GM19452 (cell line): Measurements from ENCODE around the gene TOM1L1.
"Not testable (repeated sequence)": the region's sequence is repeated elsewhere in the genome, so short reads cannot be mapped to it uniquely, and the experiment has no call there.

Experiments
- ATAC-seq: cut with Tn5 transposase; IDR thresholded peaks from one replicate; pipeline ENCODE4 v1.9.1; 2021; ENCODE audit not compliant: unreplicated experiment

The TOM1L1 gene, protein sequence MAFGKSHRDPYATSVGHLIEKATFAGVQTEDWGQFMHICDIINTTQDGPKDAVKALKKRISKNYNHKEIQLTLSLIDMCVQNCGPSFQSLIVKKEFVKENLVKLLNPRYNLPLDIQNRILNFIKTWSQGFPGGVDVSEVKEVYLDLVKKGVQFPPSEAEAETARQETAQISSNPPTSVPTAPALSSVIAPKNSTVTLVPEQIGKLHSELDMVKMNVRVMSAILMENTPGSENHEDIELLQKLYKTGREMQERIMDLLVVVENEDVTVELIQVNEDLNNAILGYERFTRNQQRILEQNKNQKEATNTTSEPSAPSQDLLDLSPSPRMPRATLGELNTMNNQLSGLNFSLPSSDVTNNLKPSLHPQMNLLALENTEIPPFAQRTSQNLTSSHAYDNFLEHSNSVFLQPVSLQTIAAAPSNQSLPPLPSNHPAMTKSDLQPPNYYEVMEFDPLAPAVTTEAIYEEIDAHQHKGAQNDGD

DNA sequence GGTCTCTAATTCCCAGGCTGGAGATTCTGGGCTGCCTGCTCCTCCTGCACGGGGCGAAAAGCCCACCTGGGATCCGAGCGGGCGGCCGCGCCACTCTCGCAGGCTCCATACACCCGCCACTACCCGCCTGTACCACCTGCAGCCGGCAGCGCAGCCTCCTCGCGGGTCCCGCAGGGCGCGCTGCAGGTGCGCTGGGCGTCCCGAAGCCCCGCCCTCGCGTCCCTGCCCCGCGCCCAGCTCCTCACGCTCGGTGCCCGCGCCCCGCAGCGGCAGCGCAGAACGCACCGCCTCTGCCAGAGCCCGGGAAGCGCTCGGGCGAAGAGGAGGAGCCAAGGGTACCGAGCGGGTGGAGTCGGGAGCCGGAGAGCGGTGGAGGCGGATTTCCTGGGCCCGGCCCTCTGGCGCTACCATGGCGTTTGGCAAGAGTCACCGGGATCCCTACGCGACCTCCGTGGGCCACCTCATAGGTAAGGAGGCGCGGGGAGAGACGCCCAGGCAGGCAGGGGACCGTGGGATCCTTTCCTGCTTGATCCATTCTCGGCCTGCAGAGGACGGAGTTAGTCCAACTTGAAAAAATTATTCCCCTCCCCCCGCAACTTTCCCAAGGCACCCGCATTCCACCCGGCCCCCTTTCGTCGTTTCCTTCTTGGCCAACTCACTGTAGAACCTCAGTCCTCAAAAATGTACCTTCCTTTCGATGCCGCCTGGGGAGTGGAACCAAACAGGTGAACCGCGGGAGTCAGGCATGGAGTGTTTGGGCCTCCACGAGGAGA is at the start of gene TOM1L1:
TSS of gene TOM1L1 (plus strand) at position 396 of the 773 bp plus-strand sequence. CDS start at position 410, 14 bp downstream.
- peak; percentile 79 for ATAC-seq

DNA sequence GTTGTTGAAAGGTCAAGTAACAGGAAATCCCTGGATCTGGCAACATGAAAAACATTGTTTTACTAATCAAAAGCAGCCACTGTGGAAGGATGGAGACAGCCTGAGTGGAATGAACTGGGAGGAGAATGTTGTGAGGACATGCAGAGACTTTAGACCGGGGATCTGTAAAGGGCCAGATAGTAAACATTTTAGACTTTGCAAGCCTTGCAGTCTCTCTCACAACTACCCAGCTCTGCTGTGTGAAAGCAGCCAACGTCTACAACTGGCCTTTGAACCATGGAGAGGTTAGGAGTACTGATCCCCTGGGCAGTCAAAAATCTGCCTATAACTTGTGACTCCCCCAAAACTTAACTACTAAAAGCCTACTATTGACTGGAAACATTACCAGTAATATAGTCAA is 41.5 kb upstream of the TOM1L1 start:
- no peak for ATAC-seq

DNA sequence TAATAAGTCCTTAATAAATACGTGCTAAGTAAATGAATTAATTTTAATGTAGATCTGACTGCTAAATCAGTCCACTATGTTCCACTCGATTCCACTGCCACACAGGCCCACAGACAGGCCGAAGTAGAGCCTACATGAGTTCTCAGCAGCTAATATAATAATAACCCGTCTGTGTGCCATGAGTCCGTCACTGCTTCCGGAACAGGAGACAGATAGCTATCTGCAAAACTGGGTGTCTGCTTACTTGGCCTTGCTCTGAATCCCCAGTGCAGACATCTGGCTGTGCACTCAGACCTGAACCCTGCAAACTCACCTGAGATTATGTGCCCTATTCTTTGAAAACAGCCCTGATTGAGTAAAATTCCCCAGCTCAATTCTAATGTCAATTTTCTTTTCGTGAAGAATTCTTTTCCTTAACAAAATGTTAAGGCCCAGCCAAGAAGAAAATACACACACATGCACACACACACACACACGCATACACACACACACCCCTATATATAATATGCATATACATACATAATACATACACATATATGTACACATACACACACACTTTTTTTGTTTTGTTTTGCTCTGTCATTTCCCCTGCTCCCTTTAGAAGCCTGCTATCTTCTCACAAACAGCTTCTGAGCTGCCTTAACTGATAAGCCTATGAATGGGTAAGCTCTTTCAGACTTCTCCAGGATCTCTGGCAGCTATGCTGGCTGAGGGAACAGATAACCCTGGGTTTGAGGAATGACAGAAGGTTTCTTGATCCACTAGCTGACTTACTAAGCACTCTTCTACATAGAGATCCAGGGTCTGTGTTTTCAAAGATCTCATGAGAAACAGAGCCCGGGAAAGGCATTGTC is 39.8 kb upstream of the TOM1L1 start:
- ATAC-seq: no peak

DNA sequence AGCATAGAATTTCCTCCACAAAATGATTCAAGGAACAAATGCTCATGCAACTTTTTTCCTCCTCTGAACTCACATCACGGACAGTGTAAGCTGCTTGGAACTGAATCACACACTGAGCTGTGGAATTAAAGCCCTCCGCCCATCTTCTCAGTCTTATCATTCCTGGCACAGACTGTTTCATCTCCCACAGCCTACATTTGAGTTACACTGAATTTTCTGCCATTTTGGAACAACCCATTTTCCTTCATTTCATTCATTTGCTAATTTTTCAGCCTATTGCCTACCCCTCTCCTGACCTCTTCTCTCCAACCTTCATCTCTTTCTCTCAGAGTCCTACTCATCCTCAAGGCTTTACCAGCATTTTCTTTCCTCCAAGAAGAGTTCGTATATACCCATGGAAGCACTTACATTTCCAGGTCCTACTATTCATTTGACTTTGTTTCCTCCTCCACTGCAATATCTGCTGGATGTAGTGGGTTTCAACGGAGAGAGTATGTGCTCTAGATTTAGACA is 39.1 kb upstream of the TOM1L1 start:
- ATAC-seq: no peak

DNA sequence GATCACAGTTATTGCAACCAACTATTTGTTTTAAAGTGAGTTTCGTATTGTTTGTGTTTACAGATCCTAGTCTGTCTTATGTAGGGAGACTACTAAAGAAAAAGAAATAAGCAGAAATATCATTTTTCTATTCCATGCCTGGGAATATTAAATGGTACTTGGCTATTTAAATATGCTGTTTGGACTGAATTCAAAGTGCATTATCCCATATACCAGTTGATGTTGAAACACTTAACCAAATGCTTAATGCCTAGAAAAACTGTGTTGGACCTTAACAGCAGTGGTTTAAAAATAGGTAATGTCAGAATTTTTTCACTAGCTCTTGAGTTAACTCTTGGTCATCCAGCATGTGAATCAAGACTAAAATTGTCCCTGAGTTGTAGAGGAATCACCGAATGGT is 37.5 kb upstream of the TOM1L1 start:
- no peak for ATAC-seq

DNA sequence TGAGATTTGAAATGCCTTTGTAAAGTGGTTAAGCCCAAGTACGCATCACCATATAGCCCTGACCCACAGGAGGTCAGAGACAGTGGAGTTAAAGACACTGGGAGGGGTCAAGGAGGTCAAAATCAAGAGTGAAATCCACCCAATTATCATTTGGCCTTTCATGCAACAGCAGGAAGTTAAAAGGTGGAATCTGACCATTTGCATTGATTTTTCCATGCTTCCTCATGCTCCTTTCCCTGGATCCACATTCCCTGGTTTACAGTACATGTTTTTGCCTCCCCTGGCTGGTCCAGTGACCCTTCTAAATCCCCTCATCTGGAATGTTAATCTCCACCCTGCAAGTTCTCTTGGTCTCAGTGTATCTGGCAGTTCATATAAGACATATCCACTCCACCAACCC is 36.6 kb upstream of the TOM1L1 start:
- ATAC-seq: no peak

DNA sequence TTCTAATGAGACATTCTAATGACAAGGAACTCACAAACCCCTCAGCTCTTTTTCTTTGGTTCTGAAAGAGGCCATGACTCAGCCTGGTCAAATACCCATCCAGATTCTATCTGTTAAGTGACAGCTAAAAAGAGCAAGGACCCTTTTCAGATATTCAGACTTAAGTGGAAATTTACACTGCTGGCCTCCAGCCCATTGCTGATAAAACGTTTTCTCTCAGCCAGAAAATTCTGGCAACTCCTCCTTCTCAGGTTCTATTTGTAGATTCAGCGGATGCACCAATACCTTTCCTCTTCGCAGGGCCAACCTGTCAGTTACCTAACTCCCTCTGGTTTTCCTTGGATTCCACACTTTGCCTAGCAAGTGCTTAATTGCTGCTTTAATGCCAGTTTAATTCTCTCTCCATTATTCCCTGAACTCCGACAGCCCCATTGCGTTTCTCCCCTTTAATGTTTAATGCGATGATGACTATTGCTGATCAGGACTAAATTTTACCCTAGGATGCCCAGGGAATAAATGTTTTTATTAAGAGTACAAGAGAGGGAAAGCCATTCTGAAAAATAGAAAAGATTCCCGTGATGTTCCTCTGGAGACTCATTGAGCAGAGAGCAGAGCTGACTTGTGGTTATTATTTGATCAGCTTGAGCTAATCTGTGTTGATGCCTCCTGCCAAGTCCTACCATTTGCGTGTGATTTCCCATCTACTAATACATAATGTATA is 35.9 kb upstream of the TOM1L1 start:
- no peak for ATAC-seq

DNA sequence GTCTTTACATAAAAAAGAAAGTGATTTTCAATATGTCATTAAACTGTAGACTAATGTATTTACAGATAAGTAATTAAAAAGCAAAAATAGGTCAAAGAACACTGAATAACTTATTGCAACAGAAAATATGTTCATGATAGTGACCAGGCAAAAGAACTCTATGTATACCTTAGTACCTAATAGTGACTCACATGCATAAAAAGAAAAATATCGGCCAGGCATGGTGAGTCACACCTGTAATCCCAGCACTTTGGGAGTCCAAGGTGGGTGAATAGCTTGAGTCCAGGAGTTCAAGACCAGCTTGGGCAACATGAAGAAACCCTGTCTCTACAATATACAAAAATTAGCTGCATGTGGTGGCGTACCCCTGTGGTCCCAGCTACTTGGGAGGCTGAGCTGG is 33.0 kb upstream of the TOM1L1 start:
- no peak for ATAC-seq

DNA sequence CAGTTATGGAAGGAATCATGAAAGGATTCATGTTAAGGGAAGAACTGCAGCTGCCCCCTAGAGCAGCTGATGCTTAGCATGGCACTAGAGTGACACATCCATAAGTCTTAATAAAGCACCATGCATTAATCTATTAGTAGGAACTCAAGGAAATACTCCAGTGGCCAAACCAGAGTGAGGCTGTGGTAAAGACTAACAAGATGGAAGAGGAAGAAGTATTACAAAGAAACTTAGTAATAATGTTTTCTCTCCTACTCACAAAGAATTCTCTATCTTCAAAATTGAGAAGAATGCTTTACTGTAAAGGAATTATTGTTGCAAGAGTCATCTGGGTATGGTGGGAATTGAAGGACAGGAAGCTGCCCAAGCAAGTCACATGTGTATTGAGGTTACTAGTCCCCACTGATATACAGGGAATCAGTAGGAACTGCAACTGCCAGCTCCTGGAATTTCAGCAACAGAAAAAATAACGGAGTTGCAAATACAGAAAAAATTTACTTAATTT is 29.9 kb upstream of the TOM1L1 start:
- no peak for ATAC-seq

DNA sequence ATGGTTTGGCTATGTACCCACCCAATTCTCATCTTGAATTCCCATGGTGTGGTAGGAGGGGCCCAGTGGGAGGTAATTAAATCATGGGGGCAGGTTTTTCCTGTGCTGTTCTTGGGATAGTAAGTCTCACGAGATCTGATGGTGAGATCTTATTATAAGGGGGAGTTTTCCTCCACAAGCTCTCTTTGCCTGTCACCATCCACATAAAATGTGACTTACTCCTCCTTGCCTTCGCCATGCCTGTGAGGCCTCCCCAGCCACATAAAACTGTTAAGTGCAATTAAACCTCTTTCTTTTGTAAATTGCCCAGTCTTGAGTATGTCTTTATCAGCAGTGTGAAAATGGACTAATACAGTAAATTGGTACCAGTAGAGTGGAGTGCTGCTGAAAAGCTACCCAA is 24.7 kb upstream of the TOM1L1 start:
- not testable (repeated sequence) for ATAC-seq

DNA sequence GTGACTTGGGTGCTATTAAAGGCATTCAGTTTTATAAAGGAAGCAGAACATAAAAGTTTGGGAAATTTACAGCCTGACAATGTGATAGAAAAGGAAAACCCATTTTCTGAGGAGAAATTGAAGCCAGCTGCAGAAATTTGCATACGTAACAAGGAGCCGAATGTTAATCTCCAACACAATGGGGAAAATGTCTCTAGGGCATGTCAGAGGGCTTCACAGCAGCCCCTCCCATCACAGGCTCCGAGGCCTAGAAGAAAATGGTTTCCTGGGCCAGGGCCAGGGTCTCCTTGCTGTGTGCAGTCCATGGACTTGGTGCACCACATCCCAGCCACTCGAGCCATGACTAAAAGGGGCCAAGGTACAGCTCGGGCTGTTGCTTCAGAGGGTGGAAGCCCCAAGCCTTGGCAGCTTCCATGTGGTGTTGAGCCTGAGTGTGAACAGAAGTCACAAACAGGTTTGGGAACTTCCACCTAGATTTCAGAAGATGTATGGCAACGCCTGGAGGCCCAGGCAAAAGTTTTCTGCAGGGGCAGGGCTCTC is 23.9 kb upstream of the TOM1L1 start:
- no peak for ATAC-seq

DNA sequence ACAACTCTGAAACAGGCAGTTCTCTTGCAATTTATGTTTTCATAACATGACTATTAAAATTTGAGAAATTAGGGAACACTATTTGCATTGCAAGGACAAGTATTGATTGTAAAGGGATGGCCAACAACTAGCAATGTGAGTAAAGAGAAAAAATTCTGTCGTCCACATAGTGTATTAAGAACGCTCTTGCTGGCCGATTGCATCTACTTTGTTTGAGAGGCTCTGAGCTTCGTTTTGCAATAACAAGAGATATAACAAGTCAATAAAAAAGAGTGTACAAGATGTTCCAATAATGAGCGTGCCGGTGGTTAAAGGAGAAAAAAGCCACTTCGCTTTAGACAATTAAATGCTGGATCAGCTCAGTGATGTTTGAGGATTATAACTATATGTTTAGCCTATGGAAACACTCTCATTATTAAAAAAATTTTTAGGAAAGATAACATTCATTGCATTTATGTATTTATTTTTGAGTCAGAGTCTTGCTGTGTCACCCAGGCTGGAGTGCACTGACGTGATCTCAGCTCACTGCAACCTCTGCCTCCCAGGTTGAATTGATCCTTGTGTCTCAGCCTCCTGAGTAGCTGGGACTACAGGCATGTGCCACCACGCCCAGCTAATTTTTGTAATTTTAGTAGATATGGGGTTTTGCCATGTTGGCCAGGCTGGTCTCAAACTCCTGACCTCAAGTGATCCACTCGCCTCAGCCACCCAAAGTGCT is 19.2 kb upstream of the TOM1L1 start:
- ATAC-seq: no peak

DNA sequence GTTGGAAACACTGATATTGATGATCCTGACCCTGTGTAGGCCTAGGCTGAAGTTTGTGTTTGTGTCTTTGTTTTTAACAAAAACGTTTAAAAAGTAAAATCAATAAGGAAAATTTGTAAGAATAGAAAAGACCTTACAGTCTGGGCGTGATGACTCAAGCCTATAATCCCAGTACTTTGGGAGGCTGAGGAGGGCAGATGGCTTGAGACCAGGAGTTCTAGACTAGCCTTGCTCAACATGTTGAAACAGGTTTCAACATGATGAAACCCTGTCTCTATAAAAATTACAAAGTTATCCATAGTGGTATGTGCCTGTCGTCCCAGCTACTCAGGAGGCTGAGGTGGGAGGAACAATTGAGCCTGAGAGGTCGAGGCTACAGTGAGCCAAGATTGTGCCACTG is 18.3 kb upstream of the TOM1L1 start:
- no peak for ATAC-seq

DNA sequence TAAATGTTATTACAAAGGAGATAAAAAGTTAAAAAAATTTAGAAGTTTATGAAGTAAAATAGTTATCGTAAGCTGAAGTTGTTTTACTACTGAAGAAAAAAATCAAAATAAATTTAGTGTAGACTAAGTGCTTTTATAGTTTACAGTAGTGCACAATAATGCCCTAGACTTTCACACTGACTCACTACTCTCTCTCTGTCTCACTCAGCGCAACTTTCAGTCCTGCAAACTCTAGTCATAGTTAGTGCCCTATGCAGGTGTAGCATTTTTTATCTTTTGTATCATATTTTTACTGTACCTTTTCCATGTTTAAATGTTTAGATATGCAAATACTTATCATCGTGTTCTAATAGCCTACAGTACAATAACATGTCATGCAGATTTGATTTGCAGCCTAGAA is 17.7 kb upstream of the TOM1L1 start:
- ATAC-seq: no peak

DNA sequence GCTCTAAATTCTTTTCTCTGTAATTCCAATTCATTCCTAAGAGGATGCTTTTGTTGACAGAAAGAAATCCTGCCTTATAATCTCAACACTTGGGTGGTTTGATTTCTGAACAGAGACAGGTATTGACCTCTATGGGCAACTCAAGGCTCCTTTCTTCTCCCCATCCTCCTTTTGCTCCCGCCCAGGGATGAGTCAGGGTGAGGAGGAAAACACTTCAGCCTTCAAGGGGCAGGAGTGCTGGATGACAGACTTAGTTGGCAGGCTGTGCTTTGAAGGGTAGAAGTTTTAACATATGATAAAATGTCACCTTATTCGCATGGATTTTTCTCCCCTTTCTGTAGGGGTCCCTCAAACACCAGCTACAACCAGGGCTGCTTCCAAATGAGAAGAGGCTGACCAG is 16.7 kb upstream of the TOM1L1 start:
- ATAC-seq: no peak

DNA sequence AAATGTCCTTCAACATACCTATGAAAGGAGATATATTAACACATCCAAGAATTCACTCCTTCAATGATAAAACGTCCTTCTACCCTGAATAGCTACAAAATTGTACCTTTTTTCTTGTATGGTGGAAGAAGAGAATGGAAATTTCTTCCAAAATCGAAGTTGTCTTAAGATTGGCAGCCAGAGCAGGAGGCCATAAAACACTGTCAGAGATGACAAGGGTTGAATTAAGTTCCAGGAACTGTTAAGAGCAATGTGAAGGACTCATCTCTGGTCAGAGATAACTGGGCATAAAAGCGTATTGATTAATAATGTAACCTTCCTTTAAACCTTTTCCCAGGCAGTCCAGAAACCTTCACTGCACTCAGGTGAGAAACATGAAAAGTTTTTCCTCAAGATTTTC is 12.9 kb upstream of the TOM1L1 start:
- ATAC-seq: no peak

DNA sequence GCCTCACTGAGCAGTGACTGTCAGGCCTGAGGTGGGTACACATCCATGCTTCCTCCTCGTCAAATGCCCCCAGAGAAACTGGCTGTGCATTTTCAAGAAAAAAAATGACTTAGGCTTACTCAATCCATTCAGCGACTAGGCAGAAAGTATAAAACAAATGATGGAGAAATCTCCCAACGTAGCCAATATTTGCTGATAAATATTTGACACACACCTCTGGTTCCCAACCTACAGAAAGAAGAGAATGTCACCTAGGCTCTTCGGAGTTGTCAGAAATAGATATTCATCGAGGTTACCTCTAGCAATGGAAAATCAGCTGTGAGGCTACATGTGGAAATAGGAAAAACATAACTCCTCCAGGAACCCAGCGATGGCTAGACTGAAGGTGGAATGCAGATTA is 12.4 kb upstream of the TOM1L1 start:
- no peak for ATAC-seq

DNA sequence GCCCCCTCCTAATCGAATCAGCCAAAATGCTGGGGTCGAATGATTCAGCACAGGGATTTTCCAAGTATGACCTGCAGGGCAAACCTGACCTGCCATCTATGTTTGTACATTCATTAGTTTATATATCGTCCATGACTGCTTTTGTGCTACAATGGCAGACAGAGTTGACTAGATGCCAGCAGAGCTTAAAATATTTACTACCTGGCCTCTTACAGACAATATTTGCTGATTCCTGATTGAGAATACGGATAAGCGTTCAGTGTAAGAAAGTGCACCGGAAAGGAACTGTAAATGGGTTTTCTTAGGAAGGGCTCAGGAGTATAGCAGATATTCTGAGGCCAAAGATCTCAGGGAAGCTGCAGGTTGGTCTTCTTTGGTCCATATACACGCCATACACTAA is 11.7 kb upstream of the TOM1L1 start:
- ATAC-seq: no peak

DNA sequence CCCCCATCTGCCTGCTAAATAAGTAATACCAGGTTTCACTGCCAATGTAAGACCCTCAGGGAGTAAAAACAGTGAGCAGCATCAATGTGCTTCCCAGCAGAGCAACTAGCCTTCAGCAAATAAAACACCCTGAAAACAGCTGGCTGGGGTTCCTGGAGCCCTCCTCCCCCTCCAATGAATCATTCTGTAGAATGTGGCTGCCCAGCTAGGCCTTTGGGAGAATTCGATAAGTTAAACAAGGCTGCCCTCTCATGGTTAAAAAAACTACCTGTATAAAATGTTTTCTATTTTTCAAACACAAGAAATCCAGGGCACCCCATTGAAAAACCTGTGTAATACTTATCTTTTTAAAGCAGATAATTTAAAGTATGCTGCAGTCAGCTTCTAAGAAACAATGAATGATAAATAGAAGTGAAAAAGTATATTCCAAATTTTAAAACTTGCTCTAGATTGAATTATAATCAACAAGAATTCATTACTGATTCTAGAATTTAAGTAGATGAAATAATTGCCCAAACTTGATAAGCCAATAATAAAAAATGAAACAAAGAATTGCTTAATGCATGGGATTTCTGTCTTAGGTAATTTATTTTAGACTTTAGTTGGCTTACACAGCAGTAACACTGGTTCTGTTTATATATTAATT is 9.4 kb upstream of the TOM1L1 start:
- ATAC-seq: no peak
